Measurements from ENCODE around the gene GNB2.
"Not testable (repeated sequence)": the region's sequence is repeated elsewhere in the genome, so short reads cannot be mapped to it uniquely, and the experiment has no call there.

The GNB2 gene

DNA sequence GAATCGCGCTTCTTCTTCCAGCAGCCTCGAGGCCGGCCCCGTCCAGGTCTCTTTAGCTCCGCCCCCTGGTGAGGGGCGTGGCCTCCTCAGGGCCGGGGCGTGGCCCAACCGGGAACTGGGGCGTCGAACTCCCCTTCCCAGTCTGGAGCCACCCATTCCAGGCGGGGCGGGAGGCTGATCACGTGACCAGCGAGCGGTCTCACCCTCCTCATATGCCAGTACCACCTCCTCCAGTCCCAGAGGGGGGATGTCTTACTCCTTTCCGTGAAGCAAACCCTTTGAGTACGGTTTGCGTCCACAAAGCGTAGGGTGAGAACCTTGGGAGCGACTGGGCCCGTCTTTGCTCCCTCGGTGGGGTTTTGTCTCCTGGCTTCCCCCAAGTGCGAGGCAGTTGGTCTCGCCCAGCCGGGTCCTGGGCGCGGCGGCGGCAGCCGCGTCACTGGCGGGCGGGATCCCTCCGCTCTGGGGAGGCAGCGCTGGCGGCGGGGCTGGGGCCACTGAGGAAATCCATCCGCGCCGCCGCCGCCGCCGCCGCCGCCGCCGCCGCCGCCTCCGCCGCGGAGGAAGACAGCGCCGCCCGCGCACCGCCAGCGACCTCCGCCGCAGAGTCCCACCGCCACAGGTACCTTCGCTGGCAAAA is at the start of gene GNB2:
Gene GNB2 (plus strand): TSS at position 439 of the 640 bp plus-strand sequence. CDS start 2,526 bp downstream, outside the sequence.
- no peak for FAIRE-seq

DNA sequence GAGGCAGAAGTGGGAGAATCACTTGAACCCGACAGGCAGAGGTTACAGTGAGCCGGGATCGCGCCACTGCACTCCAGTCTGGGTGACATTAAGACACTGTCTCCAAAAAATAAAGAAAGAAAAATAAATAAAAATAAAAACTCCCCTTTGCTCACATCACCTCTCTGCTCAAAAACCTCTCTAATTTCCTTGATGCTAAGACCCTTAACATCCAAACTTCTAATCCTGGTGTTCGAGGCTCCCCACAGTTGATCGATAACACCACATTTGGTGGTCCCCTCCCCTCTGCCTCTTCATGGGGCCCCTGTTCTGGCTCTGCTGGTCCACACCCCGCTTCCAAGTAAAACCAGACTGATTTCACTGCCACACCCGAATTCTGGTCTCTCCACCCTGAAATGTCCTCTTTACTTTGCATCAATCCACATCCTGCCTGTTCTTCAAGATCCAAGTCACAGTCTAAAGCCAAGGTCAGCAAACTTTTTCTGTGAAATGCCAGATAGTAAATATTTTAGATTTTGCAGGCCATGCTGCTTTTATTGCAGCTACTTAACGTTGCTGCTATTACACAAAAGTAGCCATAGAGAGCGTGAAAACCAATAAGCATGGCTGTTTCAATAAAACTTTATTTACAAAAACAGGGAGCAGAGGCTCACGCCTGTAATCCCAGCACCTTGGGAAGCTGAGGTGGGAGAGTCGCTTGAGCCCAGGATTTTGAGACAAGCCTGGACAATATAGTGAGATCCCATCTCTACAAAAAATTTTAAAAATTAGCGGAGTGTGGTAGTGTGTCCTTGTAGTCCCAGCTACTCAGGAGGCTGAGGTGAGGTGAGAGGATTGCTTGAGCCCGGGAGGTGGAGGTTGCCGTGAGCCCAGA is 49.4 kb upstream of the GNB2 start:
- FAIRE-seq, result no peak

GRCh38 chr7:100626055-100626454 is 47.5 kb upstream of the GNB2 start:
- no peak for FAIRE-seq

DNA sequence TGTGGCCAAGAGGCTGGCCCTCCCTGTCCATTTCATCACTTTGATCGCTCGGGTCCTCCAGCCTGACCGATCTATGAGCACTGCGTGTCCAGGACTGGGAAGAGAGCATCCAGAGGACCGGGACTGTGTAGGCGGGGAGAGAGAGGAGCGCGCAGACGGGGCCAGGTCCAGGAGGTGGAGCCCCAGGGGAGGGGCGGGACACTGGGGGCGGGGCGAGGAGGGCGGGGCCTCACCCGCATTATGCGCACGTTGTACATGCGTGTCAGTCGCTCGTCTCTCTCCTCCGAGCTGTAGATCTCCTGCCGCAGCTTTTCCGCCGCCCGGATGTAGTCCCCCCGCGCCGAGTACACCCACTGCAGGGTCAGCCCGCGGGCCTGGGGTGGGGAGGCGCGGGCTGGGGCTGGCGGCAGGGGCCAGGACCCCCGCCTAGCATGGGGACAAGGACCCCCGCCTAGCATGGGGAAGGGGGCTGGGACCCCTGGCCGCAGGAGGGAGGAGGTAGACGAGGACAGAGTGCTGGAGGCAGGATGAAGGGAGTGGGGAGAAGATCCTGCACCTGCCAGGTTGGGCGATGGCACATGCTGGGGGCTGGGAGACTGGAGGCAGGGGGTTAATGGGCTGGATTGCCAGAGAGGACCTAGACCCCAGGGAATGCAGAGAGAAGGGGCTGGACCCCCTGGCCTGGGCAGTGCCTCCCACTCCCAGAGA is 46.9 kb upstream of the GNB2 start:
- no peak for FAIRE-seq

GRCh38 chr7:100627238-100627549 is 46.3 kb upstream of the GNB2 start:
- no peak for FAIRE-seq

GRCh38 chr7:100629117-100629716 is 44.3 kb upstream of the GNB2 start:
- no peak for FAIRE-seq

GRCh38 chr7:100630066-100630465 is 43.5 kb upstream of the GNB2 start:
- no peak for FAIRE-seq

DNA sequence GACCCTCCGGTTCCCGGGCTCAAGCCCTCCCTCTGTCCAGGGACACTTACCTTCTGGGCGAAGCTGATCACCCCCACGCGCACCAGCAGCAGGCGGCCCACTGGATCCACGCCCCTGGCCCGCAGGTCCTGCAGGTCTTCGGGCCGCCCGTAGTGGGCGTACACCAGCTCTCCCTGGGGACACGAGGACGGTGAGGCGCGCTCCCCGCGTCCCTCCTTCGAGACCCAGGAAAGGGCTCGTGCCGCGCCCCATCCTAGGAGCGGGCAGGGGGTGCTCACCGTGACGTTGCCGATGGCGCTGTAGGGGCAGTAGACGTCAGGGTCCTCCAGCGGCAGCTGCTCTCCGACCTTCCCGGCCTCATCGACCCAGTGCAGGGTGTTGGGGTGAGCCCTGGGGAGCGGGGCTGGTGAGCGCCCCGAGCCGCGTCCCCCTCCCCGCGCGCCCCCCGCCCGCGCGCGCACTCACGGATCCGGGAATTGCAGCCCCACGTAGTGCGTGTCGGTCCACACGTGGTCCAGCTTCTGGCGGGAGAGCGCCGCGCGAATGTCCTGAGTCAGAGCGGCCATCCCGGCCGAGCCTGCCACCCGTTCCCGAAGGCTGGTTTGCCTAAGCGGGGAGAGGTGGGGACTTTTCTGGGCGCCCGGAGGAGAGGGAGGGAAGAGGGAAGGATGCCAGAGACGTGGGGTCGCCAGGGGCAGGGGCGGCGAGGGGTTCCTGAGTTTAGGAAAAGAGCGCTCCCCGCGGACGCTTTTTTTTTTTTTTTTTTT is 40.4 kb upstream of the GNB2 start:
- FAIRE-seq, result no peak

GRCh38 chr7:100639995-100640516 is 33.5 kb upstream of the GNB2 start:
- no peak for FAIRE-seq

DNA sequence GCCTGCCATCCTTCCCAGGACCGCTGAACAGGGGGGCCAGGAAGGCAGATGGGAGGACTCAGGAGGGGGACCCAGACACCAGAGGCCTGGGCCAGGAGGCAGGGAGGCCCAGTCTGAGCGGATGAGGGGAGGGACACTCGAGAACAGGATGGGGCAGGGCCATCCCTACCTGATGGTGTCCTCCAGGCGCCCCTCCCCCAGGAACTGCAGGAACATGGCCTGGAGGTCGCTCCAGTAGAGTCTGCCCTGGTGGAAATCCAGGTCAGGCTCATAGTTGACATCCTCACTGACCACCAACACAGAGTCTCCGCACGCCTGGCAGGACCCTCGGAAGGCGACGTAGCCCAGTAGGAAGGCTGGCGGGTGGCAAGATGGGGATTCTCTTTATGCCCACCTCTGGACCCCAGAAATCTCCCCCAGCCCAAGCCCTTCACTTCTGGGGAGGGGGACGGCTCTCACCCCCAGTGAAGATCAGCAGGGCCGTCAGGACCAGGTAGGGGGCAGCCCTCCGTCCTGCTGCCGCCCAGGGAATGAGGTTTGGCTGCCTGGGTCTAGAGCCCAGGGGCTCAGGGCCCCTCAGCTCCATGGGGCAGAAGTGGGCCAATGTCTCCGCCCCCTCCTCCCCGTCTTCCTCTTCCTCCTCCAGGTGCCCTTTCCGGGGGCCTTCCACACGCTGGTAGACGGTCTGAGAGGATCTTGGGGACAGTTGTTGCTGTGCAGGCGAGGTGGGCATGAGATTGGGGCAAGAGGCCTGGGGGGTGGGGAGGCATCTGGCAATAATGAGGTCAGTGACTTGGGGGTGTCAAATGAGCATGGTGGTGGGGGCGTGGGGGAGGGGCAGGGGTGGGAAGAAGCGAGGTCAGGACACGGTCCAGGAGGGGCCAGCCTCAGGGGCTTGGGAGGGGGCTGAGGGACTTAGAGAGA is 32.8 kb upstream of the GNB2 start:
- no peak for FAIRE-seq

DNA sequence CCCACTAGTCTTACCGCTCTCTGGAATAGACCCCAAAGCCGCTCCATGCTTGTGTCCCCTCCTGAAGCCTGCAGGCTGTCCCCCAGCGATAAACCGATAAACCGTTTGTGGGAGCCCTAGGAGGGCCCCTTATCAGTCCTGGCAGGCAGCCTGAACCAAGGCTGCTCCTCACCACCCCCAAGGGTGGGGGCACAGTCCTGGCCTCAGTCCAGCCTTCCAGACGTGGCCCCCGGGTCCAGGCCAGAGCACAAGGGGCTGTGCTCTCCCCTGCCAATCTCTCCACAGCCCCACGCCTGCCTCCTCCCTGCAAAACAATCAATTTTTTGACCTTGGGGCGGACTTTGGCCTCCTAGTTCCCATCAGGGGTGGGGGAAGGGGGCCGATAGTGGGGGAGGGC is 32.1 kb upstream of the GNB2 start, which contains the start of gene TFR2:
Gene TFR2 (minus strand): TSS at position 90 of the 397 bp plus-strand sequence. CDS start 43 bp downstream, at position 47.
- no peak for FAIRE-seq

- FAIRE-seq, result no peak
Measured at GRCh38 chr7:100641860-100642533, 31.5 kb upstream of the GNB2 start.

DNA sequence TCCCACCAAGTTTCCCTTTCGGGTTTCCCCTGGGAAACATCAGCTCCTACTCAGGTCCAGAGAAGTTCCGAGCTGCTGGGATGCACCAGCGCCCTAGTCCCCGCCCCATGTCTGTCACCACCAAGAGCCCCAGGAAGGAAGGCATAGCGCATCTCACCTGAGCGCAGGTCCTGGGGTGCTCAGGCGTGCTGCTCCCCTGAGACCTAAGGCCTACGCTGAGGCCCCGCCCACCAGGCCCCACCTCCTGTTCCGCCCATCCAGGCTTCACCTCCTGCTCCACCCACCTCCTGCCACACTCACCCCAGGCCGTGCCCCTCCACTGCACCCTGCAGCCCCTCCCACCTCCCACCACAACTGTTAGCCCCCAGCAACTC is 31.0 kb upstream of the GNB2 start:
- no peak for FAIRE-seq

DNA sequence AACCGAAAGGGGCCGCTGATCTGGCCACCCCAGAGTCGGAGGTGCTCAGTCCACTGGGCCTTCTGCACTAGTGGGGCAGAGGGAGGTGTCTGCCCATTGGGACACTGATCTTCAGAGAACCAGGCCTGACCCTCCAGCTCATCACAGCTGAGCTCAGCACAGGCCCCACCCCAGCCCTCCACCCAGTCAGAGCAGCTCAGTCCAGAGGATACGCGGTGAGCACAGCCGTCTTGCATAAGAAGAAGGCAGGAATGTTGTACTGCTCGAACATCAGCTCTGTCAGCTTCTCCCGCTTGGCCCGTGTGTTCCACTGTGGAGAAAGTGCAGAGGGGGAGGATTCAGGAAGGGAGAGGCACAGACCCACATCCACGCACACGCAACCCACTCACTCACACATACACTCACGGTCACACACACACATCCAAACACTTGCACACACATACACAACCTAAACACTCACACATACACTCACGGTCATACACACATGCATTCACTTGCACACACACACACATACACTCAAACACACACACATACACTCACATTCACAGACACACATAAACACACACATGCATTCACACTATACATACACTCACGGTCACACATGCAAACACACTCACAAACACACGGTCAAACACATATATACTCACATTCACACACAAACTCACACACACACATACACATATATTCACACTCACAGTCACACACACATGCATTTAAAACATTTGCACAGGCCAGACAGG is 23.5 kb upstream of the GNB2 start:
- FAIRE-seq, result no peak

GRCh38 chr7:100654908-100655831 is 18.4 kb upstream of the GNB2 start:
- no peak for FAIRE-seq

GRCh38 chr7:100655908-100656674 is 17.4 kb upstream of the GNB2 start, which contains the start of gene ACTL6B:
TSS of gene ACTL6B (minus strand) at chr7:100656448. CDS start at chr7:100656354, 94 bp downstream.
- no peak for FAIRE-seq

- FAIRE-seq, result not testable (repeated sequence)
Measured at GRCh38 chr7:100662194-100662776, 11.3 kb upstream of the GNB2 start.

All from islet of Langerhans (tissue), 1 donor.